Activated CD4-positive, CD25-positive, alpha-beta regulatory T cell treated with anti-CD3 and anti-CD28 coated beads, Interleukin-2, amount 50 U/mL, for 24 hours (primary cell): Measurements from ENCODE around the gene TMEM225B.
"Not testable (repeated sequence)": the region's sequence is repeated elsewhere in the genome, so short reads cannot be mapped to it uniquely, and the experiment has no call there.

Source experiments
- ATAC-seq, 2 donors: fragments of 150-1000 bp; cut with Tn5 transposase; one replicate each; pipeline ENCODE4 v1.10.0; 2021; ENCODE audit warnings: mild to moderate bottlenecking in 1 of 2, moderate library complexity in 1 of 2

The TMEM225B gene

GRCh38 chr7:99597762-99598501, at the start of gene TMEM225B:
TSS of gene TMEM225B (plus strand) at chr7:99598267. CDS start at chr7:99604389, 6,122 bp downstream.
- ATAC-seq = no peak

- ATAC-seq = not testable (repeated sequence)
Observed at GRCh38 chr7:99549545-99549944, 48.5 kb upstream of the TMEM225B start.

- no peak for ATAC-seq
Observed at GRCh38 chr7:99551334-99551733, 46.7 kb upstream of the TMEM225B start.

- ATAC-seq = peak; percentile 100
Observed at GRCh38 chr7:99551767-99552463, 46.2 kb upstream of the TMEM225B start, which contains the start of gene FAM200A. TSS of gene FAM200A (minus strand) at chr7:99552114. CDS start at chr7:99548407, 3,707 bp downstream.

GRCh38 chr7:99553039-99553438, 45.0 kb upstream of the TMEM225B start:
- ATAC-seq = no peak

GRCh38 chr7:99554939-99555338, 43.1 kb upstream of the TMEM225B start:
- ATAC-seq = no peak

- ATAC-seq = no peak
Observed at GRCh38 chr7:99557196-99557607, 40.9 kb upstream of the TMEM225B start.

- peak; percentile 50 to 63 for ATAC-seq
Observed at GRCh38 chr7:99557940-99558305, 40.1 kb upstream of the TMEM225B start.

- ATAC-seq = peak; percentile 86 to 88
Observed at GRCh38 chr7:99558306-99559174, 39.5 kb upstream of the TMEM225B start, which contains the start of gene ZNF655. TSS of gene ZNF655 (plus strand) at chr7:99558642. CDS start at chr7:99560560, 1,918 bp downstream.

- ATAC-seq = no peak
Observed at GRCh38 chr7:99559175-99559915, 38.7 kb upstream of the TMEM225B start.

GRCh38 chr7:99560834-99561736, 37.0 kb upstream of the TMEM225B start:
- no peak for ATAC-seq

- no peak for ATAC-seq
Observed at GRCh38 chr7:99561737-99562051, 36.4 kb upstream of the TMEM225B start.

GRCh38 chr7:99562114-99562784, 35.8 kb upstream of the TMEM225B start:
- no peak for ATAC-seq

GRCh38 chr7:99562832-99563231, 35.2 kb upstream of the TMEM225B start:
- ATAC-seq = peak; percentile 68 to 73

GRCh38 chr7:99563650-99564049, 34.4 kb upstream of the TMEM225B start:
- no peak for ATAC-seq

GRCh38 chr7:99568770-99569169, 29.3 kb upstream of the TMEM225B start:
- not testable (repeated sequence) for ATAC-seq

GRCh38 chr7:99571768-99572167, 26.3 kb upstream of the TMEM225B start:
- ATAC-seq = no peak

- ATAC-seq = no peak
Observed at GRCh38 chr7:99573257-99573656, 24.8 kb upstream of the TMEM225B start.

- no peak for ATAC-seq
Observed at GRCh38 chr7:99576251-99576650, 21.8 kb upstream of the TMEM225B start.

GRCh38 chr7:99579281-99579955, 18.6 kb upstream of the TMEM225B start:
- no peak for ATAC-seq
